Suprapubic skin (tissue), 3 donors: ENCODE data around the gene CRY2.

Experiments
- CTCF ChIP-seq, 2 donors: fragments of 200-600 bp in 1 of 2; fragments of 450-650 bp in 1 of 2; sonication (generic) in 1 of 2; IDR thresholded peaks; one replicate each; pipeline ENCODE4 v1.5.1; 2016 to 2019; ENCODE audit warnings: antibody characterized with exemption in 2 of 2, mild to moderate bottlenecking in 1 of 2, moderate library complexity in 1 of 2
- POLR2A ChIP-seq, 2 donors: fragments of 450-650 bp; IDR thresholded peaks; one replicate each; pipeline ENCODE4 v1.6.1; 2017; ENCODE audit warnings: antibody characterized with exemption in 2 of 2, mild to moderate bottlenecking in 2 of 2, moderate library complexity in 2 of 2

GRCh38 chr11:45810431-45811108 is 36.7 kb upstream of the CRY2 start:
- no peak for TF ChIP-seq CTCF (IDR thresholded peaks at IDR 0.05)
- no peak for TF ChIP-seq POLR2A (IDR thresholded peaks at IDR 0.05)
